CD4-positive, alpha-beta memory T cell (primary cell): ENCODE results near the gene HINT2. TPM values are rescaled to one million over a fixed set of nuclear protein-coding genes. Genes with fewer than 3 reads are reported as not detected.

ENCODE experiments used
- polyA plus RNA-seq, 2 donors: library from polyadenylated mRNA; unstranded; fragments of 300-500 nt; fragmentation: Illumina TruSeq; gene quantifications; one replicate each; pipeline ENCODE4 v1.2.3, GENCODE V29; 2021
- total RNA-seq, 2 experiments: library from RNA; stranded (reverse); gene quantifications; one replicate each; pipeline ENCODE4 v1.2.3, GENCODE V29; 2021

The HINT2 gene
- total and polyA plus RNA-seq, 4 experiments from 2014 or later = 22.9 to 111 (median 52.8) TPM

Other genes starting within 250 kb of the HINT2 start
- 10 to 100 TPM; 48.9 to 53.5 TPM for gene TESK1, start 209.8 kb downstream of the HINT2 start, total RNA-seq
- gene TESK1, start 209.8 kb downstream of the HINT2 start, polyA plus RNA-seq = 10 to 100 TPM in 1 of 2 donors, 1 to 10 TPM in 1; 3.3 to 17.1 TPM
- gene CD72, start 196.6 kb downstream of the HINT2 start, total RNA-seq = 1 to 10 TPM; 4.4 to 6.5 TPM
- gene CD72, start 196.6 kb downstream of the HINT2 start, polyA plus RNA-seq = 1 to 10 TPM; 1.4 to 1.8 TPM
- 10 to 100 TPM; 68.7 to 70.2 TPM for gene SIT1, start 164.1 kb downstream of the HINT2 start, total RNA-seq
- 100 to 1,000 TPM; 163 to 231 TPM for gene SIT1, start 164.1 kb downstream of the HINT2 start, polyA plus RNA-seq
- over 10,000 TPM; 18,678 to 21,585 TPM for gene RMRP, start 157.0 kb downstream of the HINT2 start, total RNA-seq
- gene RMRP, start 157.0 kb downstream of the HINT2 start, polyA plus RNA-seq = 10 to 100 TPM in 1 of 2 donors, not detected in 1; 54.3 TPM
- 10 to 100 TPM; 28.4 to 30.4 TPM for gene CCDC107, start 156.8 kb downstream of the HINT2 start, total RNA-seq
- gene CCDC107, start 156.8 kb downstream of the HINT2 start, polyA plus RNA-seq = 10 to 100 TPM; 90.5 to 92.5 TPM
- gene ARHGEF39, start 149.8 kb downstream of the HINT2 start, total RNA-seq = not detected
- 1 to 10 TPM; 1.0 to 1.1 TPM for gene ARHGEF39, start 149.8 kb downstream of the HINT2 start, polyA plus RNA-seq
- not detected for gene CA9, start 141.1 kb downstream of the HINT2 start, total RNA-seq
- not detected for gene CA9, start 141.1 kb downstream of the HINT2 start, polyA plus RNA-seq
- 10 to 100 TPM; 72.6 to 79.6 TPM for gene TPM2, start 125.1 kb downstream of the HINT2 start, total RNA-seq
- gene TPM2, start 125.1 kb downstream of the HINT2 start, polyA plus RNA-seq = under 1 TPM in 1 of 2 donors, not detected in 1; 0.79 TPM
- gene TLN1, start 82.8 kb downstream of the HINT2 start, total RNA-seq = 100 to 1,000 TPM; 294 to 316 TPM
- 100 to 1,000 TPM in 1 of 2 donors, 10 to 100 TPM in 1; 13.7 to 137 TPM for gene TLN1, start 82.8 kb downstream of the HINT2 start, polyA plus RNA-seq
- 10 to 100 TPM; 24.8 to 25.6 TPM for gene CREB3, start 82.4 kb downstream of the HINT2 start, total RNA-seq
- gene CREB3, start 82.4 kb downstream of the HINT2 start, polyA plus RNA-seq = 10 to 100 TPM; 45.0 to 59.7 TPM
- 10 to 100 TPM; 61.1 to 66.3 TPM for gene GBA2, start 65.8 kb downstream of the HINT2 start, total RNA-seq
- 10 to 100 TPM; 16.3 to 27.1 TPM for gene GBA2, start 65.8 kb downstream of the HINT2 start, polyA plus RNA-seq
- gene RGP1, start 65.8 kb downstream of the HINT2 start, total RNA-seq = 10 to 100 TPM; 31.8 to 33.8 TPM
- gene RGP1, start 65.8 kb downstream of the HINT2 start, polyA plus RNA-seq = 1 to 10 TPM; 6.1 to 9.9 TPM
- not detected for gene MSMP, start 60.8 kb downstream of the HINT2 start, total RNA-seq
- gene MSMP, start 60.8 kb downstream of the HINT2 start, polyA plus RNA-seq = 1 to 10 TPM in 1 of 2 donors, not detected in 1; 1.2 TPM
- gene NPR2, start 23.5 kb downstream of the HINT2 start, total RNA-seq = 10 to 100 TPM; 15.8 to 15.9 TPM
- gene NPR2, start 23.5 kb downstream of the HINT2 start, polyA plus RNA-seq = 1 to 10 TPM in 1 of 2 donors, under 1 TPM in 1; 0.97 to 3.3 TPM
- gene SPAG8, start 2.8 kb downstream of the HINT2 start, total RNA-seq = 1 to 10 TPM; 5.6 to 5.7 TPM
- 1 to 10 TPM; 1.0 to 1.7 TPM for gene SPAG8, start 2.8 kb downstream of the HINT2 start, polyA plus RNA-seq
- not detected for gene FAM221B, start 13.7 kb upstream of the HINT2 start, total RNA-seq
- gene FAM221B, start 13.7 kb upstream of the HINT2 start, polyA plus RNA-seq = not detected
- gene TMEM8B, start 14.2 kb upstream of the HINT2 start, total RNA-seq = 10 to 100 TPM in 1 of 2 experiments, 1 to 10 TPM in 1; 7.4 to 10.5 TPM
- 1 to 10 TPM; 2.0 to 2.4 TPM for gene TMEM8B, start 14.2 kb upstream of the HINT2 start, polyA plus RNA-seq
- not detected for gene OR13J1, start 55.4 kb upstream of the HINT2 start, total RNA-seq
- not detected for gene OR13J1, start 55.4 kb upstream of the HINT2 start, polyA plus RNA-seq
- not detected for gene HRCT1, start 91.2 kb upstream of the HINT2 start, total RNA-seq
- not detected for gene HRCT1, start 91.2 kb upstream of the HINT2 start, polyA plus RNA-seq
- gene SPAAR, start 94.4 kb upstream of the HINT2 start, total RNA-seq = not detected
- not detected for gene SPAAR, start 94.4 kb upstream of the HINT2 start, polyA plus RNA-seq
- not detected for gene OR2S2, start 143.1 kb upstream of the HINT2 start, total RNA-seq
- gene OR2S2, start 143.1 kb upstream of the HINT2 start, polyA plus RNA-seq = not detected
- gene RECK, start 221.9 kb upstream of the HINT2 start, total RNA-seq = 10 to 100 TPM; 12.1 to 12.8 TPM
- gene RECK, start 221.9 kb upstream of the HINT2 start, polyA plus RNA-seq = 10 to 100 TPM; 15.9 to 26.9 TPM